GM03348 (cell line): ENCODE measurements around the gene RAVER2.
"Not testable (repeated sequence)": the region's sequence is repeated elsewhere in the genome, so short reads cannot be mapped to it uniquely, and the experiment has no call there.

Experiments used
- DNase-seq: peaks from one replicate; pipeline ENCODE4 v3.0.0; 2012; ENCODE audit warnings: low spot score

The RAVER2 gene

GRCh38 chr1:64748706-64749105 is 3.8 kb downstream of the RAVER2 start:
- no peak for DNase-seq

- no peak for DNase-seq
Observed at GRCh38 chr1:64750092-64750491, 5.2 kb downstream of the RAVER2 start.

GRCh38 chr1:64750875-64751274 is 6.0 kb downstream of the RAVER2 start:
- DNase-seq: no peak

- DNase-seq: no peak
Observed at GRCh38 chr1:64754173-64754572, 9.3 kb downstream of the RAVER2 start.

GRCh38 chr1:64755361-64755760 is 10.5 kb downstream of the RAVER2 start:
- no peak for DNase-seq

GRCh38 chr1:64756770-64757169 is 11.9 kb downstream of the RAVER2 start:
- no peak for DNase-seq

GRCh38 chr1:64757213-64757612 is 12.3 kb downstream of the RAVER2 start:
- no peak for DNase-seq

- DNase-seq: no peak
Observed at GRCh38 chr1:64758233-64758632, 13.4 kb downstream of the RAVER2 start.

- DNase-seq: no peak
Observed at GRCh38 chr1:64759968-64760367, 15.1 kb downstream of the RAVER2 start.

GRCh38 chr1:64765012-64765411 is 20.1 kb downstream of the RAVER2 start:
- no peak for DNase-seq

- DNase-seq: no peak
Observed at GRCh38 chr1:64765826-64766225, 21.0 kb downstream of the RAVER2 start.

- no peak for DNase-seq
Observed at GRCh38 chr1:64766429-64766828, 21.6 kb downstream of the RAVER2 start.

- DNase-seq: no peak
Observed at GRCh38 chr1:64769482-64769881, 24.6 kb downstream of the RAVER2 start.

GRCh38 chr1:64769971-64770370 is 25.1 kb downstream of the RAVER2 start:
- no peak for DNase-seq

- not testable (repeated sequence) for DNase-seq
Observed at GRCh38 chr1:64773306-64773705, 28.4 kb downstream of the RAVER2 start.

- DNase-seq: no peak
Observed at GRCh38 chr1:64775113-64775512, 30.2 kb downstream of the RAVER2 start.

GRCh38 chr1:64782044-64782443 is 37.2 kb downstream of the RAVER2 start:
- DNase-seq: not testable (repeated sequence)

- DNase-seq: not testable (repeated sequence)
Observed at GRCh38 chr1:64782848-64783247, 38.0 kb downstream of the RAVER2 start.

- no peak for DNase-seq
Observed at GRCh38 chr1:64790832-64791487, 46.1 kb downstream of the RAVER2 start.

GRCh38 chr1:64798872-64799271 is 54.0 kb downstream of the RAVER2 start:
- DNase-seq: no peak

GRCh38 chr1:64801851-64802523 is 57.1 kb downstream of the RAVER2 start:
- DNase-seq: no peak

GRCh38 chr1:64809309-64809708 is 64.4 kb downstream of the RAVER2 start:
- DNase-seq: no peak

- DNase-seq: no peak
Observed at GRCh38 chr1:64810001-64810400, 65.1 kb downstream of the RAVER2 start.

- DNase-seq: no peak
Observed at GRCh38 chr1:64811131-64811530, 66.3 kb downstream of the RAVER2 start.
